ENCODE results near the gene KDM6A.
"Not testable (repeated sequence)": the region's sequence is repeated elsewhere in the genome, so short reads cannot be mapped to it uniquely, and the experiment has no call there.

KDM6A gene

GRCh38 chrX:44931441-44931973 is 58.5 kb downstream of the KDM6A start:
- DNase-seq: no peak

DNA sequence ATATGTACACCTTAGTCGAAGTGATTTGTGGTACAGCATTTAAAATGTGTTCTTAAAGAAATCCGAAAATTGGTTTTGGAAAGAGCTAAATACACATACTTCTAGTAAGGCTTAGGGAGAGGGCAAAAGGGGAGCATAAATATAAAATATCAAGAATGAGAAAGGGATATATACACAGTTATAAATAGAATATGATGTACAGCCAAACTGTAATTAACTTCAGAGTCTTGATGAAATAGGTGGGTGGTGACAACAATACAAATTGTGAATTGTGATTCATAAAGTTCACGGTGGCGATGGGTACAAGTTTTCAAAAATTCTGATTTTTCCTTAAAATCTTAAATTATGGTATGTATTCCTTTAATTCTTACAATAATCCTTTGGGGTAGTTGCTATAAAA is 62.2 kb downstream of the KDM6A start:
- DNase-seq: no peak

GRCh38 chrX:44935640-44936039 is 62.7 kb downstream of the KDM6A start:
- no peak for DNase-seq

DNA sequence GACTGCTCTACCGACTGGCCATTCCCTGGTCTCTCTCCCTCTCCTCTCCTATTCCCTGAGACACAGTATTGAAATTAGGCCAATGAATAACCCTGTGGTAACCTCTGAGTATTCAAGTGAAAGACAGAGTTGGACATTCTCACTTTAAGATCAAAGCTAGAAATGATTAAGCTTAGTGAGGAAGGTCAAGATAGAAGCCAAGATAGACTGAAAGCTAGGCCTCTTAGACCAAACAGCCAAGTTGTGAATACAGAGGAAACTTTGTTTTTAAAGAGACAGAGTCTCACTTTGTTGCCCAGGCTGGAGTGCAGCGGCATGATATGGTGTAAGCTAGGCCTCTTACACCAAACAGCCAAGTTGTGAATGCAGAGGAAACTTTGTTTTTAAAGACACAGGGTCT is 64.6 kb downstream of the KDM6A start:
- DNase-seq: no peak

DNA sequence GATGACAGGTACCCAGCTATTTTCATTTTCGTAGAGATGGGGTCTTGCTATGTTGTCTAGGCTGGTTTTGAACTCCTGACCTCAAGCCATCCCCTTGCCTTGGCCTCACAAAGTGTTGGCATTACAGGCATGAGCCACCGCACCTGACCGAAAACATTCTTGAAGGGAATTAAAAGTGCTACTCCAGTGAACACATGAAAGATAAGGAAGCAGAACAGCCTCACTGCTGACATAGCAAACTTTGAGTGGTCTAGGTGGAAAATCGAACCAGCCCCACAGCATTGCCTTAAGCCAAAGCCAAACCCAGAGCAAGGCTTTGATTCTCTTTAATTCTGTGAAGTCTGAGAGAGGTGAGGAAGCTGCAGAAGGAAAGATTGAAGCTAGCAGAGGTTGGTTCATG is 65.1 kb downstream of the KDM6A start:
- no peak for DNase-seq

- not testable (repeated sequence) for DNase-seq
These were observed 67.6 kb downstream of the KDM6A start for GRCh38 chrX:44940541-44940940.

- no peak for DNase-seq
These were observed 70.0 kb downstream of the KDM6A start for GRCh38 chrX:44943007-44943406.

- DNase-seq: no peak
These were observed 71.9 kb downstream of the KDM6A start for GRCh38 chrX:44944894-44945293.

DNA sequence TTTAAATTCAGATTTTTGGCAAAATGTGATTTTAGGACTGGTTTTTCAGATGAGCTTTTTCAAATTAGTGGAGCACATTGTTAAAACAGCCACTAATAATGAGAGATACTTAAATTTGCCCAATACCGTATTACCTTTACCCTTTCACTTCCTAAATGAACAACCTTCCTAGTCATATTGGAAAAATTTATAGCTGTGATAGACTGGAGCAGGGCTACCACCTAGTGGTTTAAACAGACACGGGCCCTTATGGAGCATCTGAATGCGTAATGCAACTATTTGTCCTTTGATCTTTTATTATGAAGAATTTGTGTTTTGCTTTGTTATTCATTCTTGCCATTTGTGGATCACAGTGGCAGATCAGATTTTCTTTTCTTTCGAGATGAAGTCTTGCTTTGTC is 72.7 kb downstream of the KDM6A start:
- DNase-seq: no peak

- no peak for DNase-seq
These were observed 73.8 kb downstream of the KDM6A start for GRCh38 chrX:44946771-44947170.

GRCh38 chrX:44947995-44948394 is 75.0 kb downstream of the KDM6A start:
- no peak for DNase-seq

- DNase-seq: no peak
These were observed 75.4 kb downstream of the KDM6A start for GRCh38 chrX:44948406-44948805.

- DNase-seq: no peak
These were observed 76.1 kb downstream of the KDM6A start for GRCh38 chrX:44949125-44949524.

DNA sequence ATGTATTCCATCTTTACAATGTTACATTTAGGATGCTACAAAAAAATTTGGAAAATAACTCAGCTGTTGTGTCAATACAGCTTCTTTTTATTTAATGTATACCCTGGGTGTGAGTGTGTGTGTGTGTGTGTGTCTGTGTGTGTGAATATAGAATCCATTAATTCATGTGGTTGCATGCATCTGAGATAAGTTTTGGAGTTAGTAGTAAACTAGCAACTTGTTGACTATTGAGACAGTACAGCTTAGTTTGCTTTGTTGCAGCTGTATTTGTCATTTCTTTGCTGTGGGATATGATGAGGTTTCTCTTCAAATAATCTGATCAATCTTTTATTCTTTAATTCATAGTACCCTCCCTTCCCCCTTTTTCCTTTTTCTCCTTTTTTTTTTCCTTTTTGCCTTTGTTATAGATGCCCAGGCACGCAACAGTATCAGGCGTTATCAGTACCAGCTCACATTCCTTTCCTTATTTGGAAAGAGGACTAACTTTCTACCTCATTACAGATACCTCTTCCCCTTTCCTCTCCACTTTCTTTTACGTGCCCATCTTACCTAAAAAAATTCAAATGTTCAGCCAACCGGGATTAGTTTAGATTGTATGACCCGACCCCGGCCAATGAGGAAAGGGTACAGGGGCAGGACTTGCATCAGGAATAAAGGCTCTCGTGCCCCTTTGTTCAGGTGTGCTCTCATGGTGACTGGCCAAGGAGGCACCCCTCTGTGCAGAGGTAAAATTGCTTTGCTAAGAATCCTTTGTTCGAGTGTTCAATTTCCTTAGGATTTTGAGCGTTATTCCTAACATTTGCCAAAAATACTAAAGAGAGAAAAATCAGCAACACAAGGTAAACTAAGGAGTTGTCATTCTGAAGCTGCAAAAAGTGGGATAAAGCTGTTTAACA is 77.7 kb downstream of the KDM6A start:
- DNase-seq: not testable (repeated sequence)

DNA sequence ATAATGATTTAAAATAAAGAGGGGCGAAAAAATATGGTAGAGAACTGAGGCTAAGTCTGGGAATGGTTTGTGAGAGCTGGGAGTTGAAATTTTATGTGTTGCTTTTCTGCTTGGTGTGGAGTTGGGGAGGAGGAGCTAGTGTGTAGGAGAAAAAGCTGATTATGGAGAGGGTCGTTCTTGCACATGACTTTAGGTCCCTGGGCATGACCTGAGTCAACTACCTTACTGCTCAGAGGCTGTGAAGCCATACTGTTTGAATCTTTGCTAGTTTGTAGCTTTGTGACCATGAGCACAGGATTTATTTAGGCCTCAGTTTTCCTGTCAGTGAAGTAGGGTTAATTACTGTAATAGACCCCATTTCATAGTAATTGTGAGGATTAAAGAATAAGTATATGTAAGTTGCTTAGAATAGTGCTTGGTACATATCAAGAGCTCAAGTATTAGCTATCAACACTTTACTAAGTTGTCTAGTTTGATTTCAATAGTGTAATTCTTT is 78.6 kb downstream of the KDM6A start:
- no peak for DNase-seq

GRCh38 chrX:44952329-44953027 is 79.5 kb downstream of the KDM6A start:
- no peak for DNase-seq

GRCh38 chrX:44953734-44954502 is 80.9 kb downstream of the KDM6A start:
- DNase-seq: no peak

DNA sequence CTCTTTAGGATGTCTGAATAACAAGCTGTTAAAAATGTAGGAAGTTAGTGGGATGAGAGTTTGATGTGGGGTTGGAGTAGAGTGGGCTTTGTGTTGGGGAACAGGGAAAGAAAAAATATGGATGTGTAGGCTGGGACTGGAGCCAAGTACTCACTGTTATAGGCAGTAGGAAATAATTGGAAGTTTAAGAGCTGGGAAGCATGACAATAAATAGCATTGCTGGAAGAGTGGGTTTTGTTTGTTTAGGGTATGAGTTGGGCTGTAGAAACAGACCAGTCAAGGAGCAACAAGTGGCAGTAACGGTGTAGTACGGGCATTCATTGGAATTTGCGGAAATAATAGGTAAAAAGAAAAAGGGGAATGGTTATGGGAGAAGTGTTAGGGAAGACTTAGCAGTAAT is 81.6 kb downstream of the KDM6A start:
- no peak for DNase-seq

GRCh38 chrX:44957848-44958247 is 84.9 kb downstream of the KDM6A start:
- DNase-seq: no peak

DNA sequence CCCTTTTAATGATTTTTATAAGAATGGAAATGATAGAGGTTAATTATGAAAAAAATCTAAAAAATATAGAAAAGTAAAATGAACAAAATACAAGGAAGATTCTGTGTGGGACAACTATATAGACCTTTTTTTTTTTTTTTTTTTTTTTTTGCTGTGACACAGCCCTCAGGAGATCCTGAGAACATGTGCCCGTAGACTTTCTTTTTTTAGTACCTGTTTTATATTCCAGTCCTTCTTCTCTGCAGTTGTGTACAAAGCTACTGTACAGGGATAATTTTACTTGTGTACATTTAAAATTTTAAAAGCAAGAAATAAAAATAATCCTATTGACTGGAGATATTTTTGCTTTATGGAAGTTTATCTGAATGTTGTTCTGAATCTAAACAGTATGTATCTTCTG is 85.5 kb downstream of the KDM6A start:
- DNase-seq: no peak

DNA sequence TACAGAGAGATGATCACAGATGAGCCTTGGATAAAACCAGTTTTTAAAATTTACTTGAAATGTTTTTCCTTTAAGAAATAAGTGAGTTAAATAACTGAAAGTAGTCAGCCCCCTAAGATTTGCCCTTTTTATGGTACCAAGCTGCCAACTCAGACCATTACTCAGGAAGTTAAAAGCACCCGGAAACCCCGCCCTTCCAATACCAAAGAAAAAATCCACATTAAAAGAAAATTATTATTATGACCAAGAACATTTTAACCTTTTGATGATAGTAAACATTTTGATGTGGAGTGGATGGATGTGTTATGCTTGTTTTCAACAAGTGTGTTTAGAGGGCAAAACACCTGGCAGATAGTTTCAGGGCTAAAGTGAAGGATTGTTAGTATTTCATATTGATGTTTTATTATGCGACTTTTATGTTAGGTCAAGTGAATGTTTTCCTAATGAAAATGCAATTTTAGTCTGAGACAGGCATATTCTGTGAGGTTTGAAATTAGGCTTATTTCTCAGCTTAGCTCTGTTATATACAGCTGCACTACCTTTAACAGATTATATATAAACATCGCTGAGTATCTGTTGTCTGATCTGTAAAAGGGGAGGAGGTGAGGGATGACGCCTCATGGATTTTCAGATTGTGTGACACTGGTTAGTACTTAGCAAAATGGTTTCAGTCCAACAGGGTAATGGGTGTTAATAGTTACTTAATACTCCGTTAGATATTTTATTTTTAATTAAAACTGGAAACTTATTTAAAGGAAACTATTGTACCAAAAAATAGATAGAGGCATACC is 89.0 kb downstream of the KDM6A start:
- DNase-seq: no peak

GRCh38 chrX:44962944-44963343 is 90.0 kb downstream of the KDM6A start:
- no peak for DNase-seq

Data from SHP77 (cell line).